HG03460 (cell line): ENCODE results near the gene DDX51.

Experiments
- ATAC-seq: cut with Tn5 transposase; IDR thresholded peaks from one replicate; pipeline ENCODE4 v1.9.1; 2021; ENCODE audit not compliant: unreplicated experiment

DDX51 gene

GRCh38 chr12:132144115-132144809 lies at the start of gene DDX51, which contains the start of gene NOC4L:
Gene DDX51, minus strand, starts transcription at chr12:132144319. Its CDS starts 23 bp downstream, at chr12:132144296.
Gene NOC4L, plus strand, starts transcription at chr12:132144457. Its CDS starts 32 bp downstream, at chr12:132144489.
- ATAC-seq: peak; percentile 78

DNA sequence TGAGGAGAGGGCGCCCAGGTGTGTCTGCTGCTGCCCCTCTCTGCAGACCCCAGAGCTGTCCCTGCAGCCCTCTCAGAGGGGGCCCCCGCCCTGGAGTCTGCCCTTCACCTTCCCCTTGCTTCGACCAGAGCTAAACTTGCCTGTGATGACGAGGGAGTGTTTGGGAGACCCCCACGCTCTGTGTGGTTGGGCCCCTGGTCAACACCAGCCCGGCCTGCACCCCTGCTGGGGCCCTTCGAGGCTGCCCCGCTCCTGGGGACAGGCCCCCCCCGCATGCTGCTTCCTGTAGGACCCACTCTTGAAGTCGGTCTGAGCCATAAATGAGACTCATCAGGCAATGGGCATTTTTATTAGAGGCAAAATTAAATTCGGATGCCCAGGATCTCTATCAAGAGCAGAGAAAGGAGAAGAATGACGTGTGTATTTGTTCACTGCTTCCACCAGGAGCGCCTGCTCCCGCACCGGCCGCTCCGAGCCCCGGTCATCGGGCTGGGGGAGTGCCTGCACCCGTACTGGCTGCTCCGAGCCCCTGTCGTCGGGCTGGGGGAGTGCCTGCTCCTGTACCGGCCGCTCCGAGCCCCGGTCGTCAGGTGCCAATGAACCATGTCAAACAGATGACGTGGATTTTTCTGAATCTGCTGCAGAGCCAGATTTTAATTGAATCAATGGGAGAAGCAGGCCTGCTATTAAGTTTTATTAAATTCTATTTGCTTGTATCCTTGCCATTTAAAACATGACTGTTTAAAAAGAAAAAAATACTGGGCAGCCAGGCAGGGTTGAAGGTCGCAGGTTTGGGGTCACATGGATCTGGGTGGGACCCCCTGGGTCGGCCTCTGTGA lies 47.8 kb upstream of the DDX51 start:
- no peak for ATAC-seq

DNA sequence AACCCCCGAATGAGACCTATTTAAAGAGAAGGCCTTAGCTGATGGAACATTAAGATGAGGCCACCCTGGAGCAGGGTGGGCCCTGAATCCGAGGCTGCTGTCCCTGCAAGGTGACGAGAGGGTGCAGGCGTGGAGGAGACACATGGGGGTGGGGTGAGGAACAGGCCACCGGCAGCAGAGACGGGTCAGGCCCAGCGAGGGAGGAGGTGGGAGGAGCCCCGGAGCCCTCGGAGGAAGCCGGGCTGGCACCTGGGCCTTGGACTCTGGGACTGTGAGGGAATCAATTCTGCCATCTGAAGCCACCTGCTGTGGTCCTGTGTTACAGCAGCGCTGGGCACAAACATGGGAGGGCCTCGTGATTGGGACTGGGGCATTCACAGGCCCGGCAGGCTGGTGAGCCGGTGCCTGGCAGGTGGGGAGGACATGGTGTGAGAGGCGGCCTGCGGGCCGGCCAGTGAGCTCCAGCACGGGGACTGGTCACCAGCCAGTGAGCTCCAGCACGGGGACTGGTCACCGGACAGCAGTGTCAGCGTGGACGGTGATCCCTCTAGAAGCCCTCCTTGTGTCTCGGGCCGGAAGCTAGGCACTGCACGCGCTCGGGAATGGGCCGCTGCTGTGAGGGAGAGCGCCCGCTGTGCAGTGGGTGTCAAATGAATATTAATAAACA lies 46.8 kb upstream of the DDX51 start:
- no peak for ATAC-seq

- peak; percentile 13 for ATAC-seq
These were observed 46.1 kb upstream of the DDX51 start for GRCh38 chr12:132190012-132190755.

DNA sequence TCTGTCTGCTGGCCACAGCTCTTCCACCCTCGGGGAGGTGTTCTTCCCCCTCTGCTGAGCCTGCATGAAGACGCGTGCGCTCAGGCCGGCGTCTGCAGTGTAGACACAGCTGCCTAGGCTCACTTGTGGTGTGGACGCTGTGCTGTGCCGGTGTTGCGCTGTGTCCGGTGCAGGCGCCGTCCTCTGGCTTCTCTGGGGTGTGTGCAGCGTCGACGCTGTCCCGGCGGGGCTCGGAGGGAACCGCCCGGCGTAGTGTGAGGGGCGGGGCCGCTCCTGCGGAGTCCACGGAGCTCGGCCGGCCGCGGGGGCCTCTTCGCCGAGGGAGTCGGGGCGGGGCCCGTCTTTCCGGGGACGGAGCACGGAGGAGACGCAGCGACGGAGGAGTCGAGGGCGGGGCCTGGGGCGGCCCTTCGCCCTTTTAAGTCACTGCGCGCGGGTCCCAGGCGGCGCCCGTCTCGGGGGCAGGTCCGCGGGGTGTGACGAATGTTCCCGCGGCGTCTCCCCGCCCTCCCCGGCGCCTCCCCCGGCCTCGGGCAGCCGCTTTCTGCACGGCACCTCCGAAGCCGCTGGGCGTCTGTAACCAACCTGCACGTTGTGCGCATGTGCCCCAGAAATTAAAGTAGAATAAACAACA lies 45.4 kb upstream of the DDX51 start:
- ATAC-seq: peak; percentile 96

DNA sequence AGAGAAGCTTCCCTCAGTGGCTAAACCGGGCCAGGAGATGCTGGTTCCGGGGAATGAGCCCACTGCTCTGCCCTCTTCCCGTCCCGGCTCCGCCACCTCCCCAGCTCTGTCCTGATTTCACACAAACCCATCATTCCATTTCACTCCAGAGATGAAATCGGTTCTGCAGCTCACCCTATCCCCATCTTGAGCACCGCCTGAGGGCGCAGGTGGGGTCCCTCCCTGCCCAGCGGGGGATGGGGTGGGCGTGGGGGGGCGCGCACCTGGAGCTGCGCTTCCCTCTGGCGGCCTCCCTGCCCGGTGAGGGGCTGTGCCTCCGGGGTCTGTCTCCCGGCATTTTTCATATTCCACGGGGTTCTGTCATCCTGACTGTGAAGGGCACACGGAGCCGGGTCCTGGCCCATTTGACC lies 44.8 kb upstream of the DDX51 start:
- no peak for ATAC-seq

DNA sequence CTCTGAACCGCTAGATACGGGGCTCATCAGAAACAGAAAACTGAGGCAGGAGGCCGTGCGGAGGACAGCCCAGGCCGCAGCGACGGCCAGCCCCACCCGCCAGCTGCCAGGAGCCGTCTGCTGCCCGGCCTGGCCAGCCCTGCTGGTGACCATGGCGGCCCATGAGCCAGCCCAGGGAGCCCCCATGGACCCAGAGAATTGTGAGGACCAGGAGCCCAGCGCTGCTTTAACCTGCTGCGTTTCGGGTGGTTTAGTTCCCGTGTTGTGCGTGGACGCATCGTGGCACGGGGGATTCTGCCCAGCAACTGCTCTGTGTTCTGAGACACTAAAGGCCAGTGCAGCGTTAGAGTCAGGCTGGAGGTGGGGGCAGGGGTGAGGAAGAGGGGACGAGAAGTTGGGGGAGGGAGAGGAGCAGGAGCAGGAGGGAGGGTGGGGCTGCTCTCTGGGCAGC lies 44.4 kb upstream of the DDX51 start:
- ATAC-seq: no peak

DNA sequence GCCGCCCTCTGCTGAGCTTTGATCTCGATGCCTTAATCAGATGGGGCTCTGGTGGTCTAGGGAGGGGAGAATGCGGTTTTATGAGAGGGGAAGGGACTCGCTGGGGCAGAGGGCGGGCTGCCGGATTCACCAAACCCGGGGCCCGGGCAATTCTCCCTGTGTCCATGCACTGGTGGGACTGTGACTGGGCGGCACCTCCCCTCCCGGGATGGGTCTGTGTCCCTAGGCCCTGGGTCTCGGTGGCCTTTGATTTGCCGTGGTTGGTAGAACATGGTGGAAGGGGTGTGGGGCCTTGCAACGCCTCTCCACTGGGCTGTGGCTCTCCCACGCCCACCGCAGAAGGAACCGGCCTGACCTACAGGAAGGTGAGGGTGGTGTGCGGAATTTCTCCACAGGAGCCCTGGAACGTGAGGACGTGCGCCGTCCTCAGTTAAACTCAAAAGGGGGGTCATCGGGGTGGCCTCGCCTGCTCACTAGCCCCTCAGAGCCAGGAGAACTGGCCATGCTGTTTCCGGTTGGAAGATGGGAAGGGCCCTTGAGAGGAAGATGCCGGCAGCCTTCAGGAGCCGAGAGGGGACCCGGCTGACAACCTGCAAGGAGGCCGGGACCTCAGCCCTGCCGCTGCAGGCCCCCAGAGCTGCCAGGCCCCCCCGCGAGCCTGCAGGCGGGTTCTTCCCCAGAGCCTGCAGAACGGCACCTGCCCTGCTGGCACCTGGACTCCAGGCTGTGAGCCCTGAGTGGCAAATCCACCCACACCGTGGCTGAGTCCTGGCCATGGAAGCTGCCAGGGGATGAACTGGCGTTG lies 43.7 kb upstream of the DDX51 start:
- ATAC-seq: no peak

DNA sequence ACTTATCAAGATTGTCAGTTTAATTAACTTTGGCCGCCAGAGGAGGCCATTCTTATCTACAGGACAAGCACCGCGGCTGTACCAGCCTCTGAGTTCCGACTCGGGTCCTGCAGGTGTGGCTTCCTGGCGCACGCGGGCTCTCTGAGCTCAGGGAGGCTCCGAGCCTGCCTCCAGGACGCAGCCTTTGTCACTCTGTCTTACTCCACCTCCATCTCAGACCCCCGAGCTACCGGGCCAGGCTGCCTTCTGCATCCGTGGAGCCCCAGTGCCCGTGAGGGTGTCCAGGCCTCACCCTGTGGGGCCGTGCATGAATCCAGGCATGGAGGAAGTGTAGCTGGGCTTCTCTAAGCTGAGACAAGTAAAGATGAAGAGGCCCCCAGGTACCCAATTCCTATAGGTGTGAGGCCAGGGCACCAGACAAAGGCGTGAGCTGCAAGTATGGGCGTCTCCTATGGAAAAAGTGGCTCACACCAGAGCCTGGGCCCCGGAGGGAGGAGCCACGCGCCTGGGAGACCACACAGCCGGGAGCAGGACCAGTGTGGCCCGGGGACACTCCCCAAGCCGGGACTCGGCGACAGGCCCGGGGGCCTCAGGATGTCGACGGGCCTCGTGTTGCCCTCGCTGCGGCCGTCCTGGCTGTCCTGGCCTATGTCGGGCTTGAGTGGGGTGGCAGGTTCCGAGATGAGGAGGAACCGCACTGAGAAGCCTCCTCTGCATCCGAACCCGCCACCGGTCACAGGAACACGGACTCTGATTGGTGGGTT lies 42.9 kb upstream of the DDX51 start:
- ATAC-seq: no peak

DNA sequence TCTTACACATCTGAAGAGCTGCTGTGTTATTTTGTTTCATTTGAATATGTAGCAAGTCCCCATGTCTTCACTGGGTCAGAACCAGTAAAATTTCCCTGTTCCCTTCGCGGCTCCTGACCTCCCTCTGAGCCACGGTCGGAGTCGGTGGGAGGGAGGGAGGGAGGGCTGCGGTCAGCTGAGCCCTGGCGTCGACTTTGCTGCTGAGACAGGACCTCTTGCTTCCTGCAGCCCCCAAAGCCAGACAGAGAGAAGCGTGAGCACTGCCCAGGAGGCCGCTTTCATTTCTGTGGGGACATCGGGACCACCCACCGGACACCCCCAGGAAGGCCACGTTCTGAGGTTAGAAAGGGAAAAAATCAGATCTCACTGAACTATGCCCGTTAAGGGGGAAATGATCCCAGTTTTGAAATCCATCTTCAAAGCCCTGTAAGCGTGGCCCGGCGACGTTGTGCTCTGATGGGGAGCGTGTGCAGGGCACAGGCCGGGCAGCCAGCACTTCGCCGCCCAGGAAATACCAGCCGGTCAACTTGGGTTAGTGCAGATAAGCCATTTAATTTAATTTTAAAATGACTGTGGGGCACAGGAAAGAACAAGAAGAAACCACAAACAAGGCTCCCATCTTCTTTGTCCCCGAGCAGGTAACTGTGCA lies 42.2 kb upstream of the DDX51 start:
- no peak for ATAC-seq

GRCh38 chr12:132185705-132186104 lies 41.6 kb upstream of the DDX51 start:
- no peak for ATAC-seq

GRCh38 chr12:132182711-132183365 lies 38.7 kb upstream of the DDX51 start:
- ATAC-seq: no peak

GRCh38 chr12:132182206-132182710 lies 38.1 kb upstream of the DDX51 start:
- ATAC-seq: no peak

GRCh38 chr12:132181570-132182200 lies 37.6 kb upstream of the DDX51 start:
- no peak for ATAC-seq

- no peak for ATAC-seq
These were observed 36.8 kb upstream of the DDX51 start for GRCh38 chr12:132180648-132181546.
